NCI-H2171 treated with DMSO at 0.1 percent for 48 hours (cell line): ENCODE measurements around the gene HNRNPA0.
"Not testable (repeated sequence)": the region's sequence is repeated elsewhere in the genome, so short reads cannot be mapped to it uniquely, and the experiment has no call there.

Experiments used
- DNase-seq: peaks from one replicate; lab custom pipeline; 2025; lab: John Stamatoyannopoulos, UW

The HNRNPA0 gene

DNA sequence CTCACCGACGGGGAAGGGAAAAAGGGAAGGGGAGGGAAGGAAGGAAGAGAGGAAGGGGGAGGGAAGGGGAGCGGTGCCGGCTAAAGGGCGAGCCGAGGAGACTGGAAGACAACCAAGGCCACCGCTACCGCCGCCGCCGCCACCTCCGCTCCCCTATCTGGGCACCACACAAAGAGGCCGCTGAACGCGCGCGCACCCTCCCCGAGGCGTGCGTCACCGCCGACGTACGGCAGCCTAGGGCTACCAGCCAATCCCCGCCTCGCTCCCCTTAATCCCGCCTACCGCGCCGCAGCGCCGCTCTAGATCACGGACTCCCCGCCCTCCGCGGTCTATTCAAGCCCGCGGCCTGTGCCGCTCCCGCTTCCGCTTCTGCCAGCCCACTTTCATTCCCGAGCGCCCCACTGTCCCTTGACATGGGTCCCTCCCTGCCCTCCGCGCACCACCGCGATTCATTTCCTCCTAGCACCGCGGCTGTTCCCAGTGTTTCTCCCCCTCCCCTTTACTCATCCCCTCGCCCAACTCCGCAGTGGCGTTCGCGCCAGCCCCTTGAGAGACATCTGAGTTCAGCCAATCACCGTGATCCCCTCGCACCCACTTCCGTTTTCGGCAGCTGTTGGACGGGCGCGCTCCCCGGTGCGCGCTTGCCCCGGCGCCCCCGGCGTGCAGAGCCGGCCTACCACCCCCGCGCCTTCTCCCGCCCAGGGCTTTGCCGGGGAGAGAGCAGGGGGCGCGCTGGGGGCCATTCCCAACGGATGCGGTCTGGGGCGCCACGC lies at the start of gene HNRNPA0:
TSS of gene HNRNPA0 (minus strand) at position 176 of the 773 bp plus-strand sequence. CDS start 297 bp downstream, outside the sequence.
- DNase-seq, result peak; percentile 93

DNA sequence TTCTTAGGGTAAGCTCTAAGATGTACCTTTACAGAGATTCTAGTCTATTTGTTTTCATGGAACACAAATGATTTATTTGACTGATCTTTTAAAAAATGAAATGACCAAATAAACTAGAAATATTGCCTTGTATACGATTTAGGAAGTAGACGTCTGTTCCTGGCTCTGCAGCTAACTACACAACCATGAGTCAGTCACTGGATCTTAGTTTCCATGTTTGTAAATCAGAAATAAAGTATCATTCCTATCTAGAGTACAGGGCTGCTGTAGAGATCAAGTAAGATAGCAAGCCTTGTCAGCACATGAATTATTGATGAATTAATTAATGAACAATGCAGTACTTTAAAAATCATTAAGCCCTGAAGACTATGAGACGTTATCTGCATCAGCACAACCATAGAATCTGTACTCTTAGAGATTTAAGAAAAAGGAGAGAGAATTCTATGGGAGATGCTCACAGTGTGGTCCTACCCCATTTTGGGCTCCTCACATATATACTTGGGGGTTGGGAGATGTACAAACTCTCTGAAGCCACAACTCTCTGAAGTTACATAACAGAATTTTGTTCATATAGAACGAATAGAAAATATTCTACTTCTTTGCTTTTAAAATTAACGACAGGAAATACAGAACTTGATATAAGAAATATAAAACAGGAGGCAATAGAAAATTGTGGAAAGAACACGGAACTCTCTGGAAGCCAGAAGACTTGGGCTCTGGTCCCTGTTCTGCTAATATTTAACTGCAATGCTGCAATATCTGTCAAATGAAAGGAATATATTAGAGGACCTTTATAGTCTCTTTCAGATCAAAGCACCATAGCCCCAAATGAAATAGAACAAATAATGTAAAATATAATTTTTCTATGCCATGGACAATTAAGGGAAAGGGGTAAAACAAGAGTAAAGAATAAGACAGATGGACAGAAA lies 48.4 kb upstream of the HNRNPA0 start:
- DNase-seq, result no peak

GRCh38 chr5:137800700-137801411 lies 46.7 kb upstream of the HNRNPA0 start:
- no peak for DNase-seq

GRCh38 chr5:137796279-137796678 lies 42.1 kb upstream of the HNRNPA0 start:
- DNase-seq, result no peak

GRCh38 chr5:137794863-137795262 lies 40.7 kb upstream of the HNRNPA0 start:
- DNase-seq, result no peak

DNA sequence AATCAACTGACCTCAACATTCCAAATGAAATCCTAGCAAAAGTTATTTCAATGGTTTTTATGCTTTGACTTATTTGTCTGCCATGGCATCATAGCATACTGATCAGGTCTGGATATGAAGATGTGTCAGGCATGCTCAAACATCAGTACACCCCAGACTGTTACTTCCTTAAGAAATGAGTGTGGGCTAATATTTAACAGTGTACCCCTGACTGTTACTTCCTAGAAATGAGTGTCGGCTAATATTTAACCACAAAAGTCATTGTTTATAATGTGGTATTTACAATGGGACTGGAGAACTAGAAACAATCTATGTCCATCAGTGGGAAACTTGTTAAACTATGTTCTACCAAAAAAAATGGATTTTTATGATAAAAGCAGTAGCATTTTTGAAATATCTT lies 38.1 kb upstream of the HNRNPA0 start:
- DNase-seq, result no peak

DNA sequence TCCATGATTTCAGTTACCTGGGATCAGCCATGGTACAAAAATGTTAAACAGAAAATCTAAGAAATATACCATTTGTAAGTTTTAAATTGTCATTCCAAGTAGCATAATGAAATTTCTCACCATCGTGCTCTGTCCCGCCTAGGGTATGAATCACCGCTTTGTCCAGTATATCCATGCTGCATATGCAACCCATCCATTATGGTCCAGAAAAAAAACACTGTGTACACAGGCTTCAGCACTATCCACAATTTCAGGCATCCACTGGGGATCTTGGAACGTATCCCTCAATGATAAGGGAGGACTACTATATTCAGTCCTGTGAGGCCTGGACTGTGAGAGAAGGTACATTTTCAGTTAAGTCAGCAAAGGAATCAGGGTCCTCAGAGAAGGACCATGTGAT lies 37.6 kb upstream of the HNRNPA0 start:
- DNase-seq, result no peak

DNA sequence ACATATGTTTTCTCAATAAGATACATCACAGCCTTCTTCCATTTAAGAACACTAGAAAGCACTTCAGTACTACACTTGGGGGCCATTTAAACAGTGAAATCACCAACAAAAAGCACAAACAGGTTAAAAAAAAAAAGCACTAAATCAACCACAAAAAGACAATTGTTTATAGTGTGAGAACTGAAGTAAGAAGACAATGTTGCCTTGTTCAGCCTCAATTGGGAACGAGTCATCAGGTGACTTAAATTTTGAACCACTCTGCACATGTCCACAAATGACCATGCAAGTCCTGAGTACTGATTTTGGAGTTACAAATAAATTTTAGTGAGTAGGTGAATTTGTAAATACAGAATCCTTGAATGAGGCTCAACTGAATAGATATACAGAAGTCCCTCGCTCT lies 37.2 kb upstream of the HNRNPA0 start:
- DNase-seq, result no peak

GRCh38 chr5:137788560-137788959 lies 34.4 kb upstream of the HNRNPA0 start:
- DNase-seq, result not testable (repeated sequence)

GRCh38 chr5:137782984-137783536 lies 28.9 kb upstream of the HNRNPA0 start:
- no peak for DNase-seq

GRCh38 chr5:137782055-137782454 lies 27.9 kb upstream of the HNRNPA0 start:
- DNase-seq, result no peak

DNA sequence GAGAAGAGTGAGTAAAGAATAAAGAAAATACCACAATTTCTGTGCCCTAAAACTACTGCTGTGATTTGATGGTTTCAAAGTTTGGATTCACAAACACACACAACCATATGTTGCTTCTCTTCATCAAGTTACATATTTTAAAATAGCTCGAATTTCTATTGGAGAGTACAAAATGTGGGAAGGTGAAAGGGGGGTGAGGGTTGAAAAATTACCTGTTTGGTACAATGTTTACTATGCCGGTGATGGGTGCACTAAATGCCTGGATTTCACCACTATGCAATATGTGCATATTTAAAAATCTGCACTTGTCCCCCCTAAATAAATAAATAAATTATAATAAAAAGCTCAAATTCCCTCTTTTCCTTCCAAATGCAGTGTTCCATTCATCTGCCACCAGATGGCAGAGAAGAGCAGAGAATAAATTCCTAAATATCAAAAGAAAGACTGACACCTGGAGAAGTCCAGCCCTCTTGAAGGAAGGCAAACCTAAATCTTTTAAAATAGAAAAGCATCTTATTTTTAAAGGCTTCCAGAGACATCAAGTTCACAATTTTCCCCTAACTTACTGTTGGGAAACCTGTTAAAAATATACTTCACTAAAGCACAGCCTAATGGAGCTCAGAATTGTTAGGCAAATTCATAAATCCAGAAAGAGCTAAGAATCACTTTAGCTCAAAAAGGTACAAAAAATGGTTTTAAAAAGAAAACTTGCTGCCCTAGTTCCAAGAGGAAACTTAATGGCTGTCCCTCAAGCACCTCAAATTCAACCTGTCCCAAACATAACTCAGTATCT lies 24.8 kb upstream of the HNRNPA0 start:
- peak; percentile 30 for DNase-seq

DNA sequence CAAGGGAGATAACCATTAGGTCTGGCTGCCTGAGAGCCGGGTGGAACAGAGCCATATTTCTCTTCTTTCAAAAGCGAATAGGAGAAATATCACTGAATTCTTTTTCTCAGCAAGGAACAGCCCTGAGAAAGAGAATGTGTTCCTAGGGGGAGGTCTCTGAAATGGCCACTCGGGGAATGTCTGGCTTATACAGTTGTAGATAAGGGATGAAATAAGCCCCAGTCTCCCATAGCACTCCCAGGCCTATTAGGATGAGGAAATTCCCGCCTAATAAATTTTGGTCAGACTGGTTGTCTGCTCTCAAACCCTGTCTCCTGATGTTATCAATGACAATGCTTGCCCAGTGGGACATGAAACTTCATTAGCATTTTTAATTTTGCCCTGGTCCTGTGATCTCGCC lies 13.8 kb upstream of the HNRNPA0 start:
- DNase-seq, result not testable (repeated sequence)

DNA sequence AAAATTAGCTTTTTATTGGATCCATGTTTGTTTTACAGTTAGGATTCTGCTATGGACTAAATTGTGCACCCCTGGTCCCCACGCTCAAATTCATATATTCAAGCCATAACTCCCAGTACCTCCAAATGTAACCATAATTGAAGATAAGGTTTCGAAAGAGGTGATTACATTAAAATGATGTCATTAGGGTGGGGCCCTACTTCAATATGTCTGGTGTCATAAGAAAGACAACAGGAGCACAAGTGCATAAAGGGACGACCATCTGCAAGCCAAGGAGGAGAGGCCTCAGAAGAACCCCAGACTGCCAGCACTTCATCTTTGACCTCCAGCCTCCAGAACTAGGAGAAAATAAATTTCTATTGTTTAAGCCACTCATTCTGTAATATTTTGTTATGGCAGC lies 7.4 kb upstream of the HNRNPA0 start:
- DNase-seq, result no peak

- DNase-seq, result no peak
Observed at GRCh38 chr5:137760719-137761516, 6.8 kb upstream of the HNRNPA0 start.

DNA sequence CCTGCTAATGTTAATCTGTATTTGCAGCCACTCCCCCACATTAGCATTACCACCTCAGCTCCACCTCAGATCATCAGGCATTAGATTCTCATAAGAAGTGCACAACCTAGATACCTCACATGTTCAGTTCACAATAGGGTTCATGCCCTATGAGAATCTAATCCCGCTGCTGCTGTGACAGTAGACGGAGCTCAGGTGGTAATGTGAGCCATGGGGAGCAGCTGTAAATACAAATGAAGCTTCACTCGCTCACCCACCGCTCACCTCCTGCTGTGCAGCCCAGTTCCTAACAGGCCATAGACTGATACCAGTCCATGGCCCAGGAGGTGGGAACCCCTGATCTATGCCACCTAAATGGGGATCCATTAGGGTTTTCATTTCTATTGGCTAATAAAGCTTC lies 6.1 kb upstream of the HNRNPA0 start:
- no peak for DNase-seq

- no peak for DNase-seq
Observed at GRCh38 chr5:137758715-137759306, 4.6 kb upstream of the HNRNPA0 start.

DNA sequence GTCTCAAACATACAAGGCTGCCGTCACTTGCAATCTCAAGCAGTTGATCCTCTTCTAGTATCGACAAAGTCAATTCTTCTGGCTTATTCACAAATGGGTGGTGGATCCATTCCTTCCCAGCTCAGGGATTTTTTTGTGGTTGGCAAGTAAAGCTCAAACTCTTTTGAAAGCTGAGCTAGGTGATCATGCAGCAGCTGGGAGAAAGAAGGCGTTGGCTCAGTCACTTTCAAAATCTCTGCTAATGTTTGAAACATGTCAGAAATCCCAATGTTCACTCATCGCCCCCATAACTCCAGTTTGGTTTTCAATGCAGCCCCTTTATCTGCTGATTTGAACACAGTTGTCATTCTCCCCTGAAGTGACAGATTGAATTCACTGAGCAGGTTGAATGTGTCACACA lies 4.0 kb upstream of the HNRNPA0 start:
- DNase-seq, result no peak

DNA sequence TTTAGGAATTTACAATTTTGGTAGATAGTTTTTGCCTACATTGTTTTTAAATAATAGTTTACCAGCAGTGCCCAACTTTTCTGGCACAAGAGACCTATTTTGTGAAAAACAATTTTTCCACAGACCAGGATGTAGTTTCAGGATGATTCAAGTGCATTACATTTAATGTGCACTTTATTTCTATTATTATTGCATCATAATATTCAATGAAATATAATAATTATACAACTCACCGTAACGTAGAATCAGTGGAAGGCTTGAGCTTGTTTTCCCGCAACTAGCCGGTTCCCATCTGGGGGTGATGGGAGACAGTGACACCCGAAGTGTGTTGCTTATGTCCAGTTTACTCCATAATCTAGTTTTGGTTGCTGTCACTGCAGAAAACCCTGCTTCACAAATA lies 3.5 kb upstream of the HNRNPA0 start:
- DNase-seq, result no peak
